Panc1 (cell line): ENCODE data around the gene SCAF4. TPM values are rescaled to one million over a fixed set of nuclear protein-coding genes. Genes with fewer than 3 reads are reported as not detected.

ENCODE experiments used
- ATAC-seq: fragments of 200-7000 bp; cut with Tn5 transposase; 2 replicates; pipeline ENCODE4 v1.9.1; 2020; ENCODE audit warnings: mild to moderate bottlenecking, moderate library complexity
- BruUV-seq: library from RNA; stranded (reverse); fragments of 400-500 nt; replicated peaks from 2 replicates; lab custom pipeline; 2021; lab: Mats Ljungman, UMichigan
- CTCF ChIA-PET: fragments of 300-600 bp; sonication (Branson Sonifier 250); formaldehyde crosslinking; loops from one replicate; lab custom pipeline; 2022; ENCODE audit warnings: antibody characterized with exemption; lab: Charles Lee
- POLR2A ChIA-PET: fragments of 300-600 bp; sonication (Branson Sonifier 250); formaldehyde crosslinking; loops from one replicate; lab custom pipeline; 2022; ENCODE audit warnings: antibody characterized with exemption; lab: Charles Lee
- DNase-seq: peaks from one replicate; pipeline ENCODE4 v3.0.0-alpha.2; 2010; ENCODE audit warnings: low read depth, low spot score
- H3K27ac ChIP-seq: 2 replicates; pipeline ENCODE4 v1.5.1; 2011; ENCODE audit warnings: mild to moderate bottlenecking, low read length, inconsistent platforms
- H3K27me3 ChIP-seq: fragments of 200-500 bp; sonication (Bioruptor generic); 2 replicates; pipeline ENCODE4 v1.6.0; 2014; ENCODE audit warnings: low read length, inconsistent platforms; ENCODE audit not compliant: control insufficient read depth, insufficient read depth
- H3K36me3 ChIP-seq: fragments of 200-500 bp; sonication (Bioruptor generic); 2 replicates; pipeline ENCODE4 v1.5.1; 2014; ENCODE audit warnings: inconsistent platforms, mild to moderate bottlenecking, low read length, moderate library complexity; ENCODE audit not compliant: control insufficient read depth, insufficient read depth
- H3K4me1 ChIP-seq: 2 replicates; pipeline ENCODE4 v1.5.1; 2011; ENCODE audit warnings: inconsistent platforms, mild to moderate bottlenecking, low read length, moderate library complexity; ENCODE audit not compliant: control insufficient read depth, insufficient read depth
- H3K4me3 ChIP-seq, 2 experiments: 2 replicates each; pipeline ENCODE4 v1.5.1; 2011 to 2012; ENCODE audit warnings: low read depth in 2 of 2, low read length in 2 of 2, mild to moderate bottlenecking in 2 of 2, inconsistent platforms in 1 of 2, moderate library complexity in 1 of 2
- H3K9me3 ChIP-seq: fragments of 200-500 bp; sonication (Bioruptor generic); 2 replicates; pipeline ENCODE4 v1.5.1; 2014; ENCODE audit warnings: low read depth, mild to moderate bottlenecking, inconsistent platforms, low read length, moderate library complexity; ENCODE audit not compliant: control insufficient read depth, insufficient read depth
- POLR2AphosphoS5 ChIP-seq: IDR thresholded peaks from 2 replicates; pipeline ENCODE4 v1.6.1; 2012; ENCODE audit warnings: mild to moderate bottlenecking, low read depth, low read length, moderate library complexity
- SIN3A ChIP-seq: IDR thresholded peaks from 2 replicates; pipeline ENCODE4 v1.6.1; 2012; ENCODE audit warnings: low read depth, mild to moderate bottlenecking, low read length, moderate library complexity, borderline replicate concordance; ENCODE audit not compliant: insufficient read depth
- TCF7L2 ChIP-seq: IDR thresholded peaks from 2 replicates; pipeline ENCODE4 v1.6.1; 2011; ENCODE audit warnings: mild to moderate bottlenecking, low read depth, low read length, inconsistent platforms
- in situ Hi-C: cut with HindIII; loops from 2 replicates; pipeline ENCODE4 v1.10.0; 2016; ENCODE audit warnings: low sequenced_read_pairs, low pct_unique_long_range_greater_than_20kb
- intact Hi-C: fragments of 100-400 bp; cut with micrococcal nuclease; formaldehyde crosslinking; loops from one replicate; pipeline ENCODE4 v1.10.0; 2022; ENCODE audit not compliant: unreplicated experiment
- total RNA-seq: library from RNA; stranded (reverse); gene quantifications from one replicate; pipeline ENCODE4 v1.2.1, GENCODE V29; 2021; ENCODE audit not compliant: unreplicated experiment
- TF ChIP-seq, protein P1 (sequence below): fragments of 450-650 bp; IDR thresholded peaks from 2 replicates; pipeline ENCODE4 v1.5.1; 2017; ENCODE audit warnings: mild to moderate bottlenecking
- TF ChIP-seq, protein P2 (sequence below), 2 experiments: IDR thresholded peaks; 2 replicates each; pipeline ENCODE4 v1.6.1; 2011 to 2012; ENCODE audit warnings: low read depth in 2 of 2, control low read depth in 1 of 2, low read length in 1 of 2, mild to moderate bottlenecking in 1 of 2, moderate library complexity in 1 of 2; ENCODE audit not compliant: insufficient read depth in 1 of 2

SCAF4 gene
- total RNA-seq, 1 experiment from 2014 or later: 28.4 TPM

DNA sequence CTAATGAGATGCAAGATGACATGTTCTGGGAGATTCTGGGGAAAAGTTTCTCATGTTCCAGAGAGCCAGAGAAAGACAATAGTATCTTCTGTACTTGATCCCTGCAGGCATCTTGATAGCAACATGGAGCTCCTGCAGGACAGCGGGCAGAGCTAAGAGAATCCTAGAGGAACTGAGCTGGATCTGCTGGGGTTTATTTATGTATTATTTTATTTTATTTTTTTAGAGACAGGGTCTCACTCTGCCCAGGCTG lies 22.7 kb upstream of the SCAF4 start:
- Histone ChIP-seq H3K9me3 (no peaks in the 10 kb centered on the region), H3K36me3 (no peaks in the 10 kb centered on the region), H3K27ac (no peak overlapping the region), H3K4me1 (no peaks in the 10 kb centered on the region), H3K4me3 (no peak overlapping the region), H3K27me3 (no peaks in the 10 kb centered on the region)
- no peak for DNase-seq
- ATAC-seq: no peak
- BruUV-seq: no TSS peak
- no peak for TF ChIP-seq TCF7L2
- CTCF ChIA-PET: no interaction called here
- POLR2A ChIA-PET: no interaction called here
- intact Hi-C loops (no loop called here), in situ Hi-C loops (no loop called here)

DNA sequence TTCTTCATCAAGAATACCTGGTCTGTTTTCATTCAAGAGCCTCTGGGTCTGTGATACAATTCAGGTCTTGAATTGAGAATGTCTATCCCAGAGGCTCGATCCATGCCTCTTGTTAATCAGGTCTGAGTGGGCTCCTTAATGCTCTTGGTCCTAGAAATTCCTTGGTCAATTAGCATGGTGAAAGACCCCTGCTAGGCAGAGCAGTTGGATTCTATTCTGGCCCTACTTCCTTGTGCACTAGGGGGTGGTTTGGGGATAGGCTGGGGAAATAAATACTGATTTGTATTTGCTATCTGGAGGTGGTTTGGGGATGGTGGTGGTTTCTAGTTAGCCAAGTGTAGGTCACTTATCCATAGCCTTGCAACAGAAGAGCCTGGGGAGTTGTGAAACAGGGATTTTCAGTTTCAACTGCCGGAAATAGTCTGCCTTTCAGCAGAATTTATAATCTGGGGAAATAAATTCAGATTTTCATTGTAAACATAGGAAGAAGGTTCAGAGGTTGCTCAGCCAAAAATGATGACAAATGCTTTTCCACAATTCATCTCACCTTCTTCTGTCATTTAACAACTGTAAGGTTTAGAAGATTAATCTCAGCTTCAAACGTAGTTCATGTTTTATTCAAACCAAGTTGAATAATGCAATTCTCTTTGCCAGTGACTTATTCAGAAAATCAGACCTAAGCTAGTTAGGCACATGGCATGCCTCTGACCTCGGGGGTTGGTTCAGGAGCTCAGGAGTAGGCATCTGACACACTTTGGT lies 22.2 kb upstream of the SCAF4 start:
- H3K4me1 ChIP-seq: no peaks in the 10 kb centered on the region
- intact Hi-C loops (no loop called here), in situ Hi-C loops (no loop called here)
- ATAC-seq (no peak), DNase-seq (no peak)
- no TSS peak for BruUV-seq
- H3K27ac ChIP-seq: no peak overlapping the region
- no peak overlapping the region for H3K4me3 ChIP-seq
- TF ChIP-seq, protein P1, sequence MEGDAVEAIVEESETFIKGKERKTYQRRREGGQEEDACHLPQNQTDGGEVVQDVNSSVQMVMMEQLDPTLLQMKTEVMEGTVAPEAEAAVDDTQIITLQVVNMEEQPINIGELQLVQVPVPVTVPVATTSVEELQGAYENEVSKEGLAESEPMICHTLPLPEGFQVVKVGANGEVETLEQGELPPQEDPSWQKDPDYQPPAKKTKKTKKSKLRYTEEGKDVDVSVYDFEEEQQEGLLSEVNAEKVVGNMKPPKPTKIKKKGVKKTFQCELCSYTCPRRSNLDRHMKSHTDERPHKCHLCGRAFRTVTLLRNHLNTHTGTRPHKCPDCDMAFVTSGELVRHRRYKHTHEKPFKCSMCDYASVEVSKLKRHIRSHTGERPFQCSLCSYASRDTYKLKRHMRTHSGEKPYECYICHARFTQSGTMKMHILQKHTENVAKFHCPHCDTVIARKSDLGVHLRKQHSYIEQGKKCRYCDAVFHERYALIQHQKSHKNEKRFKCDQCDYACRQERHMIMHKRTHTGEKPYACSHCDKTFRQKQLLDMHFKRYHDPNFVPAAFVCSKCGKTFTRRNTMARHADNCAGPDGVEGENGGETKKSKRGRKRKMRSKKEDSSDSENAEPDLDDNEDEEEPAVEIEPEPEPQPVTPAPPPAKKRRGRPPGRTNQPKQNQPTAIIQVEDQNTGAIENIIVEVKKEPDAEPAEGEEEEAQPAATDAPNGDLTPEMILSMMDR: no peak
- TF ChIP-seq TCF7L2: no peak
- TF ChIP-seq, protein P2, sequence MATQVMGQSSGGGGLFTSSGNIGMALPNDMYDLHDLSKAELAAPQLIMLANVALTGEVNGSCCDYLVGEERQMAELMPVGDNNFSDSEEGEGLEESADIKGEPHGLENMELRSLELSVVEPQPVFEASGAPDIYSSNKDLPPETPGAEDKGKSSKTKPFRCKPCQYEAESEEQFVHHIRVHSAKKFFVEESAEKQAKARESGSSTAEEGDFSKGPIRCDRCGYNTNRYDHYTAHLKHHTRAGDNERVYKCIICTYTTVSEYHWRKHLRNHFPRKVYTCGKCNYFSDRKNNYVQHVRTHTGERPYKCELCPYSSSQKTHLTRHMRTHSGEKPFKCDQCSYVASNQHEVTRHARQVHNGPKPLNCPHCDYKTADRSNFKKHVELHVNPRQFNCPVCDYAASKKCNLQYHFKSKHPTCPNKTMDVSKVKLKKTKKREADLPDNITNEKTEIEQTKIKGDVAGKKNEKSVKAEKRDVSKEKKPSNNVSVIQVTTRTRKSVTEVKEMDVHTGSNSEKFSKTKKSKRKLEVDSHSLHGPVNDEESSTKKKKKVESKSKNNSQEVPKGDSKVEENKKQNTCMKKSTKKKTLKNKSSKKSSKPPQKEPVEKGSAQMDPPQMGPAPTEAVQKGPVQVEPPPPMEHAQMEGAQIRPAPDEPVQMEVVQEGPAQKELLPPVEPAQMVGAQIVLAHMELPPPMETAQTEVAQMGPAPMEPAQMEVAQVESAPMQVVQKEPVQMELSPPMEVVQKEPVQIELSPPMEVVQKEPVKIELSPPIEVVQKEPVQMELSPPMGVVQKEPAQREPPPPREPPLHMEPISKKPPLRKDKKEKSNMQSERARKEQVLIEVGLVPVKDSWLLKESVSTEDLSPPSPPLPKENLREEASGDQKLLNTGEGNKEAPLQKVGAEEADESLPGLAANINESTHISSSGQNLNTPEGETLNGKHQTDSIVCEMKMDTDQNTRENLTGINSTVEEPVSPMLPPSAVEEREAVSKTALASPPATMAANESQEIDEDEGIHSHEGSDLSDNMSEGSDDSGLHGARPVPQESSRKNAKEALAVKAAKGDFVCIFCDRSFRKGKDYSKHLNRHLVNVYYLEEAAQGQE (IDR thresholded peaks at IDR 0.05; ENCODE audit: insufficient read depth in 1 of 2, low read depth in 2 of 2, low read length in 1 of 2): no peak
- no peak for TF ChIP-seq SIN3A
- TF ChIP-seq POLR2AphosphoS5: no peak
- no peaks in the 10 kb centered on the region for H3K27me3 ChIP-seq
- POLR2A ChIA-PET: no interaction called here
- CTCF ChIA-PET: no interaction called here
- H3K9me3 ChIP-seq: no peaks in the 10 kb centered on the region
- no peaks in the 10 kb centered on the region for H3K36me3 ChIP-seq

DNA sequence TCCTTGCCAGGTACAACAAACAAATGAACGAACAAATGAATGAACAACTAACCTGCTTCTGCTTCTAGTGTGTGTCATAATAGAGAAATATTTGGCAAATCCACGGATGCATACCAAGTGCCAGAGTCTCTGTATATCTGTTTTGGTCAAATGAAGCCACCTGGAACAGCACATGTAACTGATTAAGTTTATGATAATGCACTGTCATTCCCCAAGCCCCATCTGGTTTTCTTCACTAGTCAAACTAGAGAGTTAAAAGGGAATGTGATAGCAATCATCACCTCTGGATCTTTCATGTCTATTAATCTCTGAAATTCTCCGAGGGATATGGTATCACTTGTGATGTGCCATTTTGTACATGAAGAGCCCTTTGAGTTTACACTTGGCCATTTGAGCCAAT lies 21.0 kb upstream of the SCAF4 start:
- BruUV-seq: no TSS peak
- no peaks in the 10 kb centered on the region for H3K9me3 ChIP-seq
- no peak overlapping the region for H3K27ac ChIP-seq
- DNase-seq: no peak
- TF ChIP-seq POLR2AphosphoS5 (no peak), SIN3A (no peak), TCF7L2 (no peak)
- TF ChIP-seq, protein P1: no peak
- TF ChIP-seq, protein P2 (IDR thresholded peaks at IDR 0.05; ENCODE audit: insufficient read depth in 1 of 2, low read depth in 2 of 2, low read length in 1 of 2): no peak
- no peaks in the 10 kb centered on the region for H3K27me3 ChIP-seq
- H3K4me1 ChIP-seq: no peaks in the 10 kb centered on the region
- ChIA-PET CTCF (no interaction called here), POLR2A (no interaction called here)
- no peaks in the 10 kb centered on the region for H3K36me3 ChIP-seq
- intact Hi-C loops: no loop called here
- H3K4me3 ChIP-seq: no peak overlapping the region
- in situ Hi-C loops: no loop called here
- ATAC-seq: no peak
